Activated T-cell treated with anti-CD3 and anti-CD28 coated beads for 48 hours (primary cell): ENCODE results near the gene ITCH.
"Not testable (repeated sequence)": the region's sequence is repeated elsewhere in the genome, so short reads cannot be mapped to it uniquely, and the experiment has no call there.

ENCODE experiments used
- DNase-seq: peaks from one replicate; pipeline ENCODE4 v3.0.0-alpha.2; 2020; ENCODE audit warnings: low read depth

The ITCH gene

DNA sequence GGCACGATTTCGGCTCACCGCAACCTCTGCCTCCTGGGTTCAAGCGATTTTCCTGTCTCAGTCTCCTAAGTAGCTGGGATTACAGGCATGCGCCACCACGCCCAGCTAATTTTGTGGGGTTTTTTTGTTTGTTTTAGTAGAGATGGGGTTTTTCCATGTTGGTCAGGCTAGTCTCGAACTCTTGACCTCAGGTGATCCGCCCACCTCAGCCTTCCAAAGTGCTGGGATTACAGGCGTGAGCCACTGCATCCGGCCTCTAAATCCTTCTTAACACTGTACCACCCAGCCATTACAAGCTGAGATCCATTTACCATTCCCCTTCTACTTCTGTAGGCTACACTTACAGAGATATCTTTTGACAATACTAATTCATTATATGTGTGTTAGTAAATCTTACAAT, 51.5 kb downstream of the ITCH start:
- not testable (repeated sequence) for DNase-seq

DNA sequence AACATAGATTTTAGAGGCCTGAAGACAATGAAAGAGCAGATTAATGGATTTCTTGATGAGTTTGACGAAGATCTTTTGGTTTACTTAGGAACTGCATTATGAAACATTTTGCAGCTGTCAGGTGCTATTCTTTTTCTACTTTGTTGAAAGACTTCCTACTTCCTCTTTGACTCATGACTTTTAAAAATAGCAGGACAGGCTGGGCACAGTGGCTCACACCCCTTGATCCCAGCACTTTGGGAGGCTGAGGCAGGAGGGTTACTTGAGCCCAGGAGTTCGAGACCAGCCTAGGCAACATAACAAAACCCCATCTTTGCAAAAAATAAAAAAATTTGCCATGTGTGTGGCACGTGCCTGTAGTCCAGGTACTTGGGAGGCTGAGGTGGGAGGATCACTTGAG, 52.0 kb downstream of the ITCH start:
- no peak for DNase-seq

DNA sequence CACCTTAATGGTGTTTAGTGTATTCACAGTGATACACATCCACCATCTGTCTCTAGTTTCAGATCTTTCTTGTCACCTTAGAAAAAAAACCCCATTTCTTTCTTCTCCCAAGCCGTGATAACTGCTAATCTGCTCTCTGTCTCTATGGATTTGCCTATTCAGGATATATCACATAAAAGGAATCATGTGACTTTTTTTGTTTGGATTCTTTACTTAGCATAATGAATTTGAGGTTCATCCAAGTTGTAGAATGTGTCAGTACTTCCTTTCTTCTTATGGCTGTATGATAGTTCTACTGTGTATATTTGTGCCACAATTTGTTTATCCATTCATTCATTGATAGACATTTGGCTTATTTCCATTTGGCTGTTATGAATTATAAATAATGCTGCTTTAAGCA, 57.1 kb downstream of the ITCH start:
- DNase-seq, result no peak

DNA sequence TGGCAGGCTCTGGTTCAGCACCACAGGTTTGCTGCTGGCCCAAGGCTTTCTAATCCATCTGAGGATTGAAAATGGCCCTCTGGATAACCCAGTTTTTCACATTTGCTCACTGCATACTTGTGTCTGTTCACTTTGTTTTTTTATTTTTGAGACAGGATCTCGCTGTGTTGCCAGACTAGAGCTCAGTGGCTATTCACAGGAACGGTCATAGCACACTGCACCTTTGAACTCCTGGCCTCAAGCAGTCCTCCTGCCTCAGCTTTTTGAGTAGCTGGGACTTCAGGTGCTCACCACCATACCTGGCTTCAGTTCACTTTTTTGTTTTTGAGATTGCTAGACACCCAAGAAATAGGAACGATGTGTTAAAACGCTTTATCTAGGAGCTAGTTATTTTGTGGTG, 57.9 kb downstream of the ITCH start:
- DNase-seq, result no peak

DNA sequence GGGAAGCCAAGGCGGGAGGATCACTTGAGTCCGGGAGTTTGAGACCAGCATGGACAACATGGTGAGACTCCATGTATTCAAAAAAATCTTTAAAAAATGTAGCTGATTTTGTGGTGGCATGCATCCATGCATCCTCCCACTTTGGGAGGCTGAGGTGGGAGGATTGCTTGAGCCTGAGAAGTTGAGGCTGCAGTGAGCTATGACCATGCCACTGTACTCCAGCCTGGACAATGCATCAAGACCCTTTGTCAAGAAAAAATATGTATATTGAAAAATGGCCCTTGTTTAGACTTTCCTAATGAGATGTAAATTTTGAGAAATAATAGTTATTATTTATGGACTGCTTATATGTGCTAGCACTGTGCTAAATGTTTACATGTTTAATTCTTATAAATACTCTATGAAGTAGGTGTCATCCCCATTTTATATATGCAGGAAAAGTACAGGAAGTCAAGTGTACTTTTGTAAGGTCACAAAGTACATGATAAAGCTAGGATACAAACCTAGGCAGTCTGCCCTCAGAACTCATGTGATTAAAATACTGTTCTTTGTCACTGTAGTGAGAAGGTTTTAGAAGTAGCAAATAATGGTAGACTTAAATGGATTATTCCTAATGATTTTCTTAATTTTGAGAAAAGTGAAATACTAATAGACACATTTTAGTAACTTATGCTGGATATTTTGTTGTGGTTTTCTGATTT, 58.8 kb downstream of the ITCH start:
- DNase-seq, result no peak

DNA sequence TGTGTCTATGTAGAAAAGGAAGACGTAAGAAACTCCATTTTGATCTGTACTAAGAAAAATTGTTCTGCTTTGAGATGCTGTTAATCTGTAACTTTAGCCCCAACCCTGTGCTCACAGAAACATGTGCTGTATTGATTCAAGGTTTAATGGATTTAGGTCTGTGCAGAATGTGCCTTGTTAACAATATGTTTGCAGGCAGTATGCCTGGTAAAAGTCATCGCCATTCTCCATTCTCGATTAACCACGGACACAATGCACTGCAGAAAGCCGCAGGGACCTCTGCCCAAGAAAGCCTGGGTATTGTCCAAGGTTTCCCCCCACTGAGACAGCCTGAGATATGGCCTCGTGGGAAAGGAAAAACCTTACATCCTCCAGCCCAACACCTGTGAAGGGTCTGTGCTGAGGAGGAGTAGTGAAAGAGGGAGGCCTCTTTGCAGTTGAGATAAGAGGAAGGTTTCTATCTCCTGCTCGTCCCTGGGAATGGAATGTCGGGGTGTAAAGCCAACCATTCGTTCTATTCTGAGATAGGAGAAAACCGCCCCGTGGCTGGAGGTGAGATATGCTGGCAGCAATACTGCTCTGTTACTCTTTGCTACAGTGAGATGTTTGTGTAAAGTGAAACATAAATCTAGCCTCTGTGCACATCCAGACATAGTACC, 62.1 kb downstream of the ITCH start:
- not testable (repeated sequence) for DNase-seq

DNA sequence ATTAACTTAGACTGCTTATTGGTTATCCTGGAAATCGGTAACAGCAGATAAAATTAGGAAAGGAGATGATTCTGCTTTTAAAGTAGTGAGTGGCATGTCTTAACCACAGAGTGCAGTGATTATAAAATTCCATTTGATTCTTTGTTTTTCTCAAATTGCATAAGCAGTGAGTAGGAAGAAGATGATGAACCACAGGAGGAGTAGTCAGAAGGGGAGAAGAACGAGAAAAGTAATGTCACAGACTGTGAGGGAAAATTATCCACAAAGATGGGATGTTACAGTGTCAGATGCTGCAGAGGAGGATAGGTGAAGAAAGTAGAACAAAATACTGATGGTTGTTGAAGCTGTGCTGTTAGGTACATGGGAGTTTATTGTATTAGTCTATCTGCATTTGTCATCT, 63.0 kb downstream of the ITCH start:
- no peak for DNase-seq

DNA sequence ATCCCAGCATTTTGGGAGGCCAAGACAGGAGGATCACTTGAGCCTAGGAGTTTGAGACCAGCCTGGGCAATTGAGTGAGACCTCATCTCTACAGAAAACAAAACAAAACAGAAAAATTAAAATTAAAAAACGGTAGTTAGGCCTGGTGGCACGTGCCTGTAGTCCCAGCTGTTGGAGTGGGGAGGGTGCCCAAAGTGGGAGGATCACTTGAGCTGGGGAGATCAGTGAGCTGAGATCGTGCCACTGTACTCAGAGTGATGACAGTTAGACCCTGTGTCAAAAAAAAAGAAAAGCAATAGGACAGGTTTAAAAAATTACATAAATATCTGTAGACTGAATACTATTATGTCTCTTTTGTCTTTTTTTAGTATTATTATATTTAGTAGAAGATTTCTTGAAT, 64.3 kb downstream of the ITCH start:
- DNase-seq, result no peak

DNA sequence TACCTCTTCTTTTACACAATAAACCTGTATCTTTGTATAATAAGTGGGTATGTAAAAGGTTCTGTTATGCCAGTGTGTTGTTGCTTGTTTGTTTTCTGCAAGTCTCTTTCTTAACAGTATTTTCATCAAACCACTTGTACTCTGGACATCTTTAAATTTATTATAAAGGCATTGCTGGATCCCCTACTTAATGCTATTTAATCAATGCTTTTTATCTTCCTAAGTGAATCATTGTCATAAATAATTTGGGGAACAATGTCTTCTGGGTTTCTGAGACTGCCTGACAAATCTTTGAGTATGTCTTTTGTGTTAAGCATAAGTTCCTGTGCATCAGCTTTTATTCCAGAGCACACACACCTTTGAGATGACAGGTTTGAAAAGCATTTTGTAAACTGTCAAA, 64.7 kb downstream of the ITCH start:
- DNase-seq, result no peak

DNA sequence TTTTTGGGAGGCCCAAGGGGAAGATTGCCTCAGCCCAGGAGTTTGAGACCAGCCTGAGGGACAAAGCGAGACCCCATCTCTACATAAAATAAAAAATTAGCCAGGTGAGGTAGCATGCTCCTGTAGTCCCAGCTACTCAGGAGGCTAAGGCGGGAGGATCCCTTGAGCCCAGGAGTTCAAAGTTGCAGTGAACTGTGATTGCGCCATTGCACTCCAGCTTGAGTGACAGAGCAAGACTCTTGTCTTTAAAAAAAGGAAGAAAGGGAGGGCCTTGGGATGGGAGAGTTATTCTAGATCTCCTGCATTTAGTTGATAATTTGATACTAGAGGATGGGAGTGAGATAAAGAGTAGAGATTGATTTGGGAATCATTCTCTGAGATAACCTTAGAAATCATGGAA, 68.1 kb downstream of the ITCH start:
- DNase-seq, result no peak

DNA sequence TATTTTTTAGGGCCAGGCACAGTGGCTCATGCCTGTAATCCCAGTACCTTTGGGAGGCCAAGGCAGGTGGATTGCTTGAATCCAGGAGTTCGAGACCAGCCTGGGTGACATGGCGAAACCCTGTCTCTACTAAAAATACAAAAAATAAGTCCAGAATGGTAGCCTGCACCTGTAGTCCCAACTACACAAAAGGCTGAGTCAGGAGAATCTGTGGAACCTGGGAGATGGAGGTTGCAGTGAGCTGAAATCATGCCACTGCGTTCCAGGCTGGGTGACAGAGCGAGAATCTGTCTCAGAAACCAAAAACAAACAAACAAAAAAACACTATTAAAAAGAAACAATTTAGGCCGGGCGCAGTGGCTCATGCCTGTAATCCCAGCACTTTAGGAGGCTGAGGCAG, 69.6 kb downstream of the ITCH start:
- not testable (repeated sequence) for DNase-seq

DNA sequence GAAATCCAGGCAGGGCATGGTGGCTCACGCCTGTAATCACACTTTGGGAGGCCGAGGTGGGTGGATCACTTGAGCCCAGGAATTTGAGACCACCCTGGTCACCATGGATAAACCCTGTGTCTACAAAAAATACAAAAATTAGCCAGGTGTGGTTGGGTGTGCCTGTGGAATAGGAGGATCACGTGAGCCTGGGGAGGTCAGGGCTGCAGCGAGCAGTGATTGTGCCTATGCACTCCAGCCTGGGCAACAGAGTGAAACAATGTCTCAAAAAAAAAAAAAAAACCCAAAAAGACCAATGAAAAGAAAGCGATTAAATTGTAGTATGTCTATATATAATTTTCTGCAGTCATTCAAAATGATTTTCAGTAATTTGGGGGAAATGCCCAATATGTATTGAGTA, 70.3 kb downstream of the ITCH start:
- DNase-seq, result no peak

DNA sequence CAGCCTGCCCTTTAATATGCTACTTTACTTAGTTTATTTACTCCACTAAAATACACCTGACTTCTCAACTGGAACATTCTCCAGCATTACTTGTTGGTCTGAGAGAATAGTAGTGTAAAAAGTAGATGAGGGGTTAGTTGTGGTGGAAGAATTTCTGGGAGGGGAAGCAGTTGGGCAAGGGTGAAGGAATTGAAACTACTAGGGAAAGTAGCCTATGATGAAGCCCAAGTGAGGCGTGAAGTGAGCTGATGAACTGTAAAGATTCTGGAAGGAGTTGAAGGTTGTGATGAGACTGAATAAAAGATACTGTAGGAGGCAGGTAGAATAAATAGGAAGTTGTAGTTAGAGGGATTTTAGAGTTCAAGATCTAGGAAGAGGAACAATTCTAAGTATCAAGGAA, 72.5 kb downstream of the ITCH start:
- DNase-seq, result no peak

DNA sequence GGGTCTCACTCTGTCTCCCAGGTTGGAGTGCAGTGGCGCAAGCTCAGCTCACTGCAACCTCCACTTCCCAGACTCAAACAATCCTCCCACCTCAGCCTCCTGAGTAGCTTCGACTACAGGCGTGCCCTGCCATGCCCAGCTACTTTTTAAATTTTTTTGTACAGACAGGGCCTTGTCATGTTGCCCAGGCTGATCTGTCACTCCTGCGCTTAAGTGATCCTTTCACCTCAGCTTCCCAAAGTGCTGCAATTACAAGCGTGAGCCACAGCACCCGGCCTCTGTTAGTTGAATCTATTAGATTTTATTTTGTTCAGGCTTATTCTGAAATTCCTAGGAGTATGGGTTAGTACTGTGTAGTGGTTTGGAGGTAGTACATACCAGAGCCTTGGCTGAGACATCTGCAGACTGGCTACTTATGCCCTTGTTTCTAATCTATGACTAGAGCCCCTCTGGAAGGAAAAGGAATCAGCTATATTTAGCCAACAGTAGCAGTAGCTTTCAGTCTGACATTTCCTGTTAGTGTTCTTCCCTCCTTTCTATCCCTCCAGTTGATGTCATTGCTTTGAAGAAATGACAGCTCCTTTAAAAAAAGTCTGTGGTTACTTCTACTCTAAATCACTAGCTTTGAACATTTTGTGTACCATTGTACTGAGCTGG, 74.4 kb downstream of the ITCH start:
- no peak for DNase-seq

DNA sequence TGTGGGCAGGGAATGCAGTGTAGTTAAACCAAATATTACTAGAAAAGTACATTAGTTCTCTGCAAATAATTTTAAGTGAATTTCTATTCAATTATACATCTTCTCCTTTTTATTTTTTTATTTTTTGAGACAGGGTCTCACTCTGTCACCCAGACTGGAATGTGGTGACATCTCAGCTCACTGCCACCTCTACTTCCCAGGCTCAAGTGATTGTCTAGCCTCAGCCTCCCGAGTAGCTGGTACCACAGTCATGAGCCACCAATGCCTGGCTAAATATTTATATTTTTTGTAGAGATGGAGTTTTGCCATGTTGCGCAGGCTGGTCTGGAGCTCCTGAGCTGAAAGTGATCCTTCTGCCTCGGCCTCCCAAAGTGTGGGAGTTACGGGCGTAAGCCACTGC, 76.1 kb downstream of the ITCH start:
- DNase-seq, result no peak

DNA sequence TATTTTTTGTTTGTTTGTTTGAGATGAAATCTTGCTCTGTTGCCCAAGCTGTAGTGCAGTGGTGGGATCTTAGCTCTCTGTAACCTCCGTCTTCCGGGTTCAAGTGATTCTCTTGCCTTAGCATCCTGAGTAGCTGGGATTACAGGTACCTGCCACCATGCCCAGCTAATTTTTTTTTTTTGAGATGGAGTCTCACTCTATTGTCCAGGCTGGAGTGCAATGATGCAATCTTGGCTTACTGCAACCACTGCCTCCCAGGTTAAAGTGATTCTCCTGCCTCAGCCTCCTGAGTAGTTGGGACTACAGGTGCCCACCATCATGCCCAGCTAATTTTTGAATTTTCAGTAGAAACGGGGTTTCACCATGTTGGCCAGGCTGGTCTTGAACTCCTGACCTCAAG, 78.3 kb downstream of the ITCH start:
- not testable (repeated sequence) for DNase-seq

DNA sequence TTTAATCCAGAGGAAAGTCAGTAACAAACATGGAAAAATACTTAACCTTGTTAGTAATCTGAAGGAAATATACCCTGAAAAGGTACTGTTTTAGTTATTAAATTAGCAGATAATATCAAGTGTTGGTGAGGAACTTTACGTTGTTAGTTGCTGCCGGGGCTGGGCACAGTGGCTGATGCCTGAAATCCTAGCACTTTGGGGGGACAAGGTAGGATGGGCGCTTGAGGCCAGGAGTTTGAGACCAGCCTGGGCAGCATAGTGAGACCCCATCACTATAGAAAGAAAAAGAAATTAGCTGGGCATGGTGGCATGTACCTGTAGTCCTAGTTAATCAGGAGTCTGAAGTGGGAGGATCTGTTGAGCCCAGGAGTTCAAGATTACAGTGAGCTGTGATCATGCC, 80.5 kb downstream of the ITCH start:
- no peak for DNase-seq

DNA sequence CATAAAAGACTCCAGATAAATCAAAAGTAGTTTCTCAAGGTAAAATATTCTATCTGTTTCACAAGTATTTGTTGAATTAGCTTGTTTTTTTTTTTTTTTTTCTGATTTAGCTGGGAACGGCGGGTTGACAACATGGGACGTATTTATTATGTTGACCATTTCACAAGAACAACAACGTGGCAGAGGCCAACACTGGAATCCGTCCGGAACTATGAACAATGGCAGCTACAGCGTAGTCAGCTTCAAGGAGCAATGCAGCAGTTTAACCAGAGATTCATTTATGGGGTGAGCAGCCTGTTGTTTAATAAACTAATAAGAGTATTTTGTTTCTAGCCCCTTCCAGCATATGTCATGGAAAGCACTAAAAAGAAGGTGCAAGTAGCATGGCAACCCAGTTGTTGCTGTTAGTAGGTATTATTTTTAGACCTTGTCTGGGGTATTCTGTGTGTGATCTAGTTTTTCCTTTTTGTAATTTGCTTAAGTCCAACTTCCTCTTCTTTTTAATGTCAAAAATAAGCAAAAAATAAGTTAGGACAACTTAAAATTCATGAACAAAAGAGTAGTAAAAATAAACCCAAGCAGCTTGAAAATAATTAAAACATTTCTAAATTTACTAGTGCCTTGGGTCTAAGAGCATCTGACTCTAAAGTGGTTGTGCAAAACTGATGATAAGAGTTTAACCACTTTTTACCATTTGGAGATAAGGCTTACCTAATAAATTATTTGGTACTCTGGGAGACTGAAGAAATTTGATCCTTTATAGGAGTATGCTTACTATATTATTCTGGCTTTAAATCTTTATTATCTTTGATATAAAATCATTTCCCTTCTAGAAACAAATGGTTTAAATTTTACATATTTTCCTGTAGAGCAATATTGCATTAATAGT, 82.3 kb downstream of the ITCH start:
- no peak for DNase-seq

DNA sequence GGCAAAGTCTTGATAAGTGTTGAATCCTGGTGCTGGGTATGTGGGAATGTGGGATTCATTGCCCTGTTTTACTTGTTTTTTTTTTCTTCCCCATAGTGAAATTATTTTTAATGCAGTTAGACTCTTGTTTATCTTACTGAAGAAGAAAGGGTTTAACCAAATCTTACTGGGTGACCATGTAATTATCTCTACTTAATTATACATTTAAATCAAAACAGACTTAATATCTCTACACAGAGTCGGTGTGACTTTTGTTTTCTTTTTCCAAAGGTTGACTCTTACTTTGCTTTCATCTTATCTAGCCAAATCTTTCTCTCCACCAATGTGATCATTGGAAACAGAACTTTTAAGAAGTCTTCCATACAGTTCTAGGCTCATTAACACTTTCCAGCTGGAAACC, 85.4 kb downstream of the ITCH start:
- DNase-seq, result no peak

DNA sequence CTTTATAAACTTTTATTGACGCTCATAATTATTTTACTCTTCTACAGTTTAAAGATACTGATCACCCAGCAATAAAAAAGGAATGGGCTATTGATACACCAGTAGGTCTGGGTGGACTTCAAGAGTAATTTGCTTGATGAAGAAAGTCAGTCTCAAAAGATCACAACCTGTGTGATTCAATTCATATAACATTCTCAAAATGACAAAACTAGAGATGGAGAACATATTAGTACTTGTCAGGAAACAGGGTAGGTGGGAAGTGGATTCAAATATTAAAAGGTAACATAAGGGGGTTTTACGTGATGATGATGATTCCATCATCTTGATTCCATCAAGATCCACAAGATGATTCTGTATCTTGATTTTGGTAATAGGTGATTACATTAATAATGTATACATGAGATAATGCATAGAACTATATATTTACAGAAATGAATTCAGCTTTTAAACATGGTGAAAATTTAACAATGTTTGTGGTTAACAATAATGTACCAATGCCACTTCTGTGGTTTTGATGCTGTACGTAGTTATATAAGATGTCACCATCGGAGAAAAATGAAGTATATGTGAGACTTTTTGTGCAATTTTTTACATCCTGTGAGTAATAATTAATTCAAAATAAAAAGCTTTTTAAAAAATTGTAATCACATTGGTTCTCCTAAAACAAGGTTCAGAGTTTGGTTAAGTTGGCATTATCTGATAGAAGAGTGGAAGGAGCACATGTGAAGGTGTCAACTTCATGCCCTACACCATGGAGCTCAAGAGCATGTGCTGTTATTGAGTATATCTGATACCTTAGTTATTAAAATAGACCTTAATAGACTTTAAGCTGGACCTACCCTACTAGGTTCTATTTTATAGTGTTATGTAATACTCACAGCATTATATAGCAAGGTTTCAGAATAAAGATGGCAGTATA, 86.9 kb downstream of the ITCH start:
- no peak for DNase-seq

DNA sequence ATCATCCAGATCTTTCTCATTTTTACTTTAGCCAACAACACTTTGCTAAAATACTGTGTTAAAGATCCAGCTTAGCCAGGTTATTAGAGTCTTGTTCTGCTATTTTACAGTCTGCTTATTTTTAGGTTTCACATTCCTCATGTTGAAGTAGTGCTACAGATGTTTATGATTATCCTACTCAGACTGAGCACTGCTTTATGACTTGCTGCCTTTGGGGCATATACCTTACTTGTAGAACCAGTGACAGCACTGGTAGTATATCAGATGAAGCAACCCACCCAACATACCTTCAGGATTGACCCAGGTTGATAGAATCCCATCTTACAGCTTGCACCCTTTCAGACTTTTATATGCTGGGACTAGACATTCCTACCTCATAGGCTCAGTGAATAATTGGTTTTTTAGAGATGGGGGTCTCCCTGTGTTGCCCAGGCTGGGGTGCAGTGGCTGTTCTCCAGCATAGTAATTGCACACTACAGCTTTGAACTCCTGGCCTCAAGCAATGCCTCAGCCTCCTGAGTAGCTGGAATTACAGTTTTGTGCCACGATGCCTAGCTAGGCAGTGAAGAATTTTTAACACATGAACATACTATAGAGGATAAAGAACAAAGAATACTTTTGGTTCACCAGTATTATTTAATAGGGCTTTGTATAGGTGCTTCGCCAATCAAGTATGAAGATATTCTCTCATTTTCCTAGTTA, 89.4 kb downstream of the ITCH start:
- no peak for DNase-seq
